Muscle of leg (tissue), 11 donors: ENCODE measurements around the gene FXYD3. TPM values are rescaled to one million over a fixed set of nuclear protein-coding genes. Genes with fewer than 3 reads are reported as not detected.

Experiments
- DNase-seq: peaks from one replicate; pipeline ENCODE4 v3.0.0; 2013
- H3K27ac ChIP-seq: one replicate; pipeline ENCODE4 v1.5.1; 2013; ENCODE audit warnings: mild to moderate bottlenecking, low read length, control low read depth
- H3K27me3 ChIP-seq: one replicate; pipeline ENCODE4 v1.6.1; 2013; ENCODE audit warnings: low read length; ENCODE audit not compliant: control insufficient read depth, insufficient read depth
- H3K36me3 ChIP-seq: one replicate; pipeline ENCODE4 v1.6.1; 2013; ENCODE audit warnings: low read length; ENCODE audit not compliant: control insufficient read depth, insufficient read depth
- H3K4me1 ChIP-seq: one replicate; pipeline ENCODE4 v1.6.1; 2013; ENCODE audit warnings: low read length; ENCODE audit not compliant: control insufficient read depth, insufficient read depth
- H3K4me3 ChIP-seq: one replicate; pipeline ENCODE4 v1.5.1; 2013; ENCODE audit warnings: low read length, control low read depth
- H3K9me3 ChIP-seq: replicated peaks from 2 replicates; pipeline ENCODE4 v1.6.1; 2013; ENCODE audit warnings: low read depth, low read length; ENCODE audit not compliant: control insufficient read depth
- WGBS: methylation state at CpG from one replicate; pipeline ENCODE4 v1.1.5; 2013; ENCODE audit warnings: missing lambda C conversion rate; ENCODE audit not compliant: insufficient coverage; 5-methylcytosine and 5-hydroxymethylcytosine counted together
- polyA plus RNA-seq, 8 donors: library from polyadenylated mRNA; unstranded; fragments of 120-200 nt; gene quantifications; one replicate each; pipeline versions ENCODE4 v1.2.1 to v1.2.3, GENCODE V29; 2013; ENCODE audit warnings: inconsistent platforms in 1 of 8, low replicate concordance in 1 of 8; ENCODE audit not compliant: insufficient read length in 8 of 8, insufficient read depth in 1 of 8
- total RNA-seq: library from RNA; stranded (reverse); fragments of 120-200 nt; gene quantifications from one replicate; pipeline ENCODE4 v1.2.4, GENCODE V29; 2013

Gene FXYD3
- total and polyA plus RNA-seq, 9 donors, result 0.31 to 9.3 (median 0.62) TPM; not detected in 1

DNA sequence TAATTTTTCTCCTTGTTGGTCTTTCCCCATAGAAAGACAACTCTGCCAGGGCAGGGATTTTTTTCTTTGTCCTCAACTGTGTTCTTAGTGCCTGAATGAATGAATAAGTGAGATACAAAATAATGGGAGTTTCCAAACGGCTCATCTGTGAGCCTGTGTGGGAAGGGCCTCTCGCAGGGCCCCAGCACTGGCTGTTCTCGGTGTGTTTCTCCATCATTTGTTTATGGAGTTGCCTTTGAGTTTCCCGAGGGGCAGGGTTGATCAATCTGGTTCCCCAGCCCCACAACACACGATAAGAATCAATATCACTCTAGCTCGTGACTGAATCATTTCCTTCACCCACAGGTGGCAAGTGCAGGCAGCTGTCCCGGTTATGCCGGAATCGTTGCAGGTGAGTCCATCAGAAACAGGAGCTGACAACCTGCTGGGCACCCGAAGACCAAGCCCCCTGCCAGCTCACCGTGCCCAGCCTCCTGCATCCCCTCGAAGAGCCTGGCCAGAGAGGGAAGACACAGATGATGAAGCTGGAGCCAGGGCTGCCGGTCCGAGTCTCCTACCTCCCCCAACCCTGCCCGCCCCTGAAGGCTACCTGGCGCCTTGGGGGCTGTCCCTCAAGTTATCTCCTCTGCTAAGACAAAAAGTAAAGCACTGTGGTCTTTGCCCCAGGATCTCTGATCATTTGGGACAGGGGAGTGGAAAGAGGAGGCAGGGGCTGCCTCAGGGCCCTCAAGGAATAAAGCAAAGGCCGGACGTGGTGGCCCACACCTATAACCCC lies 53.8 kb downstream of the FXYD3 start:
- Histone ChIP-seq H3K27me3 (no peaks in the 10 kb centered on the region), H3K4me1 (no peaks in the 10 kb centered on the region), H3K4me3 (no peak overlapping the region), H3K27ac (no peak overlapping the region), H3K36me3 (no peaks in the 10 kb centered on the region), H3K9me3 (peaks cover 13% of the 10 kb centered on the region)
- no peak for DNase-seq
- 68% methylated on average over 4 of the region's 18 CpGs for WGBS

DNA sequence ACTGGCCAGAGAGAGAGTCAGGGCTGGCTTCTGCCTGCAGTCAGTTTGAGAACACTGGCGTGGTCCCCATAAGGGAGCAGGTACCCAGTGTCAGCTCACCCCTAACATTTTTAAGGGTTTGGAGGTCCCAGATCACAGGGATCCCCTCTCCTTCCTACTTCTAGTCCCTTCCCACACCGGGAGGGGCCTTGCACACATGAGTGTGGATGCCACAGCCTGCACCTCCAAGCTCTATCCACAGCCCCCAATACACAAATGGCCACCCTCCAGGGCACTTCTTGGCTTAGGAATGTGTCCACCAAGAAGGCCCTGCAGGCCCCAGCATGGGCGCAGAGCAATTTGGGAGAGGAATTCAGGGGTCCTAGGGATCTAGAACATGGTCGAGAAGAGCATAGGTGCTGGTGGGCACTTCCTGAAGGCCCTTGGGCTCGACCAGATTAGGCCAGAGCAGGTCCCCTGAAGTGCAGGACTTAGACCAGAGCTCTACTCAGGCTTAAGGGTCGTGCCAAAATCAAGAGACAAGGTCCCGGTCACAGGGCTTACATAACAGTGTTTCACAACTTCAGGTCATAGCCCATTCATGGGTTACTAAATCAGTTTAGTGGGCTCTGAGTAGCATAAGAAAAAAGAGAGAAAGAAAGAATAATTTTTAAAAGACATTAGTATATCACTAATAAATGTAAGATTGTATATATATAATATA lies 54.9 kb downstream of the FXYD3 start:
- 87% methylated on average over 5 of the region's 7 CpGs for WGBS
- Histone ChIP-seq H3K4me1 (no peaks in the 10 kb centered on the region), H3K27ac (no peak overlapping the region), H3K4me3 (no peak overlapping the region), H3K36me3 (no peaks in the 10 kb centered on the region), H3K9me3 (peaks cover 13% of the 10 kb centered on the region), H3K27me3 (no peaks in the 10 kb centered on the region)
- no peak for DNase-seq

DNA sequence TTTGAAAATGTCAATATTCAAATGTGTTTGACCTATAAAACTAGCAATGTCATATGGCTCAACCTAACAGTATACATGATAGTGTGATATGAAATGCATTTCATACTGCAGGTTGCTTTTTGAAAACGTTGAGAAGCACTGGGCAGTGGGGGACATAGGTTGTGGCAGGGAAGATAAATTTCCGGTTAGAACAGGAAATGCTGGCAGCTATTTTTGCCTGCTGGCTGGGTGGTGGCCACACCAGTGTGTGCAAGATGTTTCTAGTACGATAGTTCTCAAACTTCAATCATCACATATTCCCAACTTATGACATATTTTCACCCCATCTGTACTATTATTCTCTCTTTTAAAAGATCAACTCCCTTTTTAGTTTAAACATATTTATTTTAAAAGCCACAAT lies 56.1 kb downstream of the FXYD3 start:
- Histone ChIP-seq H3K4me3 (no peak overlapping the region), H3K27me3 (no peaks in the 10 kb centered on the region), H3K36me3 (no peaks in the 10 kb centered on the region), H3K4me1 (no peaks in the 10 kb centered on the region), H3K27ac (no peak overlapping the region), H3K9me3 (peaks cover under 1% of the 10 kb centered on the region)
- no peak for DNase-seq
- 56% methylated on average over 2 of the region's 3 CpGs for WGBS

Other genes with a start within 250 kb of the FXYD3 start
- 3.9 TPM for gene ZNF30, start 188.9 kb upstream of the FXYD3 start, total RNA-seq
- gene ZNF30, start 188.9 kb upstream of the FXYD3 start, polyA plus RNA-seq, result 1 to 10 TPM; 2.8 to 4.9 (median 3.6) TPM
- 5.1 TPM for gene ZNF792, start 151.6 kb upstream of the FXYD3 start, total RNA-seq
- 1 to 10 TPM; 2.1 to 3.3 (median 2.5) TPM for gene ZNF792, start 151.6 kb upstream of the FXYD3 start, polyA plus RNA-seq
- gene GRAMD1A, start 115.5 kb upstream of the FXYD3 start, total RNA-seq, result 16.0 TPM
- 10 to 100 TPM; 33.3 to 48.0 (median 38.4) TPM for gene GRAMD1A, start 115.5 kb upstream of the FXYD3 start, polyA plus RNA-seq
- gene SCN1B, start 85.4 kb upstream of the FXYD3 start, total RNA-seq, result 3.2 TPM
- gene SCN1B, start 85.4 kb upstream of the FXYD3 start, polyA plus RNA-seq, result 1 to 10 TPM; 3.0 to 6.7 (median 3.7) TPM
- gene HPN, start 74.1 kb upstream of the FXYD3 start, total RNA-seq, result 0.13 TPM
- 10 to 100 TPM in 1 of 8 donors, 1 to 10 TPM in 1, under 1 TPM in 5, not detected in 1; 0.14 to 15.6 (median 0.50) TPM for gene HPN, start 74.1 kb upstream of the FXYD3 start, polyA plus RNA-seq
- gene LGI4, start 19.2 kb downstream of the FXYD3 start, total RNA-seq, result 8.6 TPM
- gene LGI4, start 19.2 kb downstream of the FXYD3 start, polyA plus RNA-seq, result 10 to 100 TPM in 6 of 8 donors, 1 to 10 TPM in 2; 8.4 to 16.3 (median 11.3) TPM
- 152 TPM for gene FXYD1, start 23.0 kb downstream of the FXYD3 start, total RNA-seq
- gene FXYD1, start 23.0 kb downstream of the FXYD3 start, polyA plus RNA-seq, result 100 to 1,000 TPM; 144 to 301 (median 206) TPM
- 0.71 TPM for gene FXYD7, start 27.4 kb downstream of the FXYD3 start, total RNA-seq
- gene FXYD7, start 27.4 kb downstream of the FXYD3 start, polyA plus RNA-seq, result 1 to 10 TPM in 2 of 8 donors, under 1 TPM in 6; 0.38 to 1.4 (median 0.63) TPM
- 13.3 TPM for gene FXYD5, start 38.9 kb downstream of the FXYD3 start, total RNA-seq
- gene FXYD5, start 38.9 kb downstream of the FXYD3 start, polyA plus RNA-seq, result 10 to 100 TPM; 16.0 to 28.1 (median 21.9) TPM
- not detected for gene FAM187B, start 112.9 kb downstream of the FXYD3 start, total RNA-seq
- gene FAM187B, start 112.9 kb downstream of the FXYD3 start, polyA plus RNA-seq, result not detected
- gene LSR, start 133.2 kb downstream of the FXYD3 start, total RNA-seq, result 2.9 TPM
- gene LSR, start 133.2 kb downstream of the FXYD3 start, polyA plus RNA-seq, result 10 to 100 TPM in 1 of 8 donors, 1 to 10 TPM in 7; 3.2 to 15.2 (median 5.7) TPM
- 44.9 TPM for gene USF2, start 153.1 kb downstream of the FXYD3 start, total RNA-seq
- gene USF2, start 153.1 kb downstream of the FXYD3 start, polyA plus RNA-seq, result 100 to 1,000 TPM; 102 to 132 (median 109) TPM
- 0.18 TPM for gene HAMP, start 166.7 kb downstream of the FXYD3 start, total RNA-seq
- gene HAMP, start 166.7 kb downstream of the FXYD3 start, polyA plus RNA-seq, result under 1 TPM in 7 of 8 donors, not detected in 1; 0.04 to 0.41 (median 0.10) TPM
- 2.6 TPM for gene MAG, start 176.3 kb downstream of the FXYD3 start, total RNA-seq
- 1 to 10 TPM in 3 of 8 donors, under 1 TPM in 5; 0.16 to 2.5 (median 0.48) TPM for gene MAG, start 176.3 kb downstream of the FXYD3 start, polyA plus RNA-seq
- 3.3 TPM for gene CD22, start 213.4 kb downstream of the FXYD3 start, total RNA-seq
- 1 to 10 TPM in 3 of 8 donors, under 1 TPM in 5; 0.55 to 8.9 (median 0.92) TPM for gene CD22, start 213.4 kb downstream of the FXYD3 start, polyA plus RNA-seq
- gene FFAR1, start 232.1 kb downstream of the FXYD3 start, total RNA-seq, result 0.04 TPM
- gene FFAR1, start 232.1 kb downstream of the FXYD3 start, polyA plus RNA-seq, result under 1 TPM in 2 of 8 donors, not detected in 6; 0.07 to 0.14 TPM
- gene FFAR3, start 242.6 kb downstream of the FXYD3 start, total RNA-seq, result 0.22 TPM
- under 1 TPM in 5 of 8 donors, not detected in 3; 0.06 to 0.24 (median 0.16) TPM for gene FFAR3, start 242.6 kb downstream of the FXYD3 start, polyA plus RNA-seq